IMR-90 (cell line): ENCODE measurements around the gene PRMT5. TPM values are rescaled to one million over a fixed set of nuclear protein-coding genes. Genes with fewer than 3 reads are reported as not detected.

Source experiments
- ATAC-seq: fragments of 200-7000 bp; cut with Tn5 transposase; 2 replicates; pipeline ENCODE4 v1.9.1; 2020; ENCODE audit warnings: low read depth, mild to moderate bottlenecking, moderate library complexity
- BruUV-seq: library from RNA; stranded (reverse); fragments of 400-500 nt; replicated peaks from 2 replicates; lab custom pipeline; 2021; lab: Mats Ljungman, UMichigan
- CTCF ChIA-PET: fragments of 300-600 bp; formaldehyde crosslinking; extraction: SDS; loops from one replicate; lab custom pipeline; 2021; ENCODE audit warnings: antibody characterized with exemption; lab: Yijun Ruan, JAX
- POLR2A ChIA-PET: fragments of 300-600 bp; sonication (Branson Sonifier 250); formaldehyde crosslinking; loops from one replicate; lab custom pipeline; 2022; ENCODE audit warnings: antibody characterized with exemption; ENCODE audit not compliant: unreplicated experiment; lab: Charles Lee
- DNase-seq: peaks from one replicate; pipeline ENCODE4 v3.0.0; 2013
- H2AFZ ChIP-seq: replicated peaks from 2 replicates; pipeline ENCODE3; 2013; ENCODE audit warnings: low read length, mild to moderate bottlenecking; ENCODE audit not compliant: poor library complexity
- H2AK5ac ChIP-seq: 2 replicates; pipeline ENCODE4 v1.6.1; 2013; ENCODE audit warnings: low read depth, low read length, inconsistent platforms
- H2AK9ac ChIP-seq: replicated peaks from 2 replicates; pipeline ENCODE3; 2013; ENCODE audit warnings: mild to moderate bottlenecking, low read depth, low read length, moderate library complexity; ENCODE audit not compliant: poor library complexity
- H2BK120ac ChIP-seq: 2 replicates; pipeline ENCODE4 v1.6.1; 2013; ENCODE audit warnings: low read depth, low read length, inconsistent platforms
- H2BK15ac ChIP-seq: 3 replicates; pipeline ENCODE4 v1.6.1; 2013; ENCODE audit warnings: low read depth, low read length, inconsistent platforms
- H2BK20ac ChIP-seq: 2 replicates; pipeline ENCODE4 v1.6.1; 2013; ENCODE audit warnings: low read depth, mild to moderate bottlenecking, inconsistent platforms, low read length, moderate library complexity
- H2BK5ac ChIP-seq: 2 replicates; pipeline ENCODE4 v1.6.1; 2013; ENCODE audit warnings: mild to moderate bottlenecking, low read depth, low read length, inconsistent platforms; ENCODE audit not compliant: poor library complexity, severe bottlenecking
- H3K14ac ChIP-seq: replicated peaks from 2 replicates; pipeline ENCODE4 v1.6.1; 2013; ENCODE audit warnings: low read depth, low read length, inconsistent platforms
- H3K18ac ChIP-seq: 2 replicates; pipeline ENCODE4 v1.6.1; 2013; ENCODE audit warnings: low read depth, low read length, control low read depth
- H3K23ac ChIP-seq: 2 replicates; pipeline ENCODE4 v1.6.1; 2013; ENCODE audit warnings: low read depth, low read length, inconsistent platforms
- H3K27ac ChIP-seq: 2 replicates; pipeline ENCODE4 v1.5.1; 2013; ENCODE audit warnings: mild to moderate bottlenecking, control low read depth, low read length; ENCODE audit not compliant: insufficient read depth
- H3K27me3 ChIP-seq: 2 replicates; pipeline ENCODE4 v1.6.1; 2013; ENCODE audit warnings: low read length; ENCODE audit not compliant: control insufficient read depth, insufficient read depth
- H3K36me3 ChIP-seq: 2 replicates; pipeline ENCODE4 v1.6.1; 2013; ENCODE audit warnings: low read length, mixed read lengths; ENCODE audit not compliant: control insufficient read depth, insufficient read depth
- H3K4ac ChIP-seq: 2 replicates; pipeline ENCODE4 v1.6.1; 2013; ENCODE audit warnings: low read depth, low read length, inconsistent platforms
- H3K4me1 ChIP-seq: 2 replicates; pipeline ENCODE4 v1.6.1; 2013; ENCODE audit warnings: low read length, mixed read lengths; ENCODE audit not compliant: control insufficient read depth, insufficient read depth
- H3K4me2 ChIP-seq: 2 replicates; pipeline ENCODE4 v1.6.1; 2013; ENCODE audit warnings: low read depth, mild to moderate bottlenecking, control low read depth, low read length, moderate library complexity
- H3K4me3 ChIP-seq: 2 replicates; pipeline ENCODE4 v1.5.1; 2013; ENCODE audit warnings: low read depth, mild to moderate bottlenecking, control low read depth, low read length, moderate library complexity; ENCODE audit not compliant: insufficient read depth
- H3K56ac ChIP-seq: 2 replicates; pipeline ENCODE4 v1.6.1; 2013; ENCODE audit warnings: low read length, inconsistent platforms; ENCODE audit not compliant: insufficient read depth; ENCODE audit errors: extremely low read depth
- H3K79me1 ChIP-seq, 2 experiments: 2 replicates each; pipeline ENCODE4 v1.6.1; 2013; ENCODE audit warnings: low read length in 2 of 2, inconsistent platforms in 1 of 2, low read depth in 1 of 2
- H3K9ac ChIP-seq: 2 replicates; pipeline ENCODE4 v1.6.1; 2013; ENCODE audit warnings: low read depth, low read length, control low read depth
- H3K9me1 ChIP-seq: 2 replicates; pipeline ENCODE4 v1.6.1; 2013; ENCODE audit warnings: low read length, inconsistent platforms; ENCODE audit not compliant: insufficient read depth
- H3K9me3 ChIP-seq: 2 replicates; pipeline ENCODE4 v1.6.1; 2013; ENCODE audit warnings: low read length; ENCODE audit not compliant: control insufficient read depth, insufficient read depth
- H4K20me1 ChIP-seq: 2 replicates; pipeline ENCODE4 v1.6.1; 2013; ENCODE audit warnings: low read length, inconsistent platforms; ENCODE audit not compliant: insufficient read depth
- H4K5ac ChIP-seq: 2 replicates; pipeline ENCODE4 v1.6.1; 2013; ENCODE audit warnings: mild to moderate bottlenecking, low read depth, low read length, control low read depth
- H4K8ac ChIP-seq, 2 experiments: 2 replicates each; pipeline ENCODE4 v1.6.1; 2013; ENCODE audit warnings: low read depth in 2 of 2, low read length in 2 of 2, control low read depth in 1 of 2, inconsistent platforms in 1 of 2
- H4K91ac ChIP-seq: 2 replicates; pipeline ENCODE4 v1.6.1; 2013; ENCODE audit warnings: low read depth, low read length, inconsistent platforms; ENCODE audit not compliant: insufficient read depth
- BHLHE40 ChIP-seq: fragments of 150-350 bp; IDR thresholded peaks from 2 replicates; pipeline ENCODE4 v1.6.1; 2016; ENCODE audit warnings: mild to moderate bottlenecking, low read depth, low read length
- CEBPB ChIP-seq: IDR thresholded peaks from 2 replicates; pipeline ENCODE4 v1.6.1; 2012; ENCODE audit warnings: low read depth, low read length, improper control_type of control experiment
- FOS ChIP-seq: fragments of 150-350 bp; IDR thresholded peaks from 2 replicates; pipeline ENCODE4 v1.6.1; 2016; ENCODE audit warnings: low read depth, low read length
- WGBS, 2 experiments: methylation state at CpG; one replicate each; pipeline versions ENCODE4 v1.1.5 to v1.1.7; 2013; ENCODE audit warnings: missing lambda C conversion rate in 2 of 2; ENCODE audit not compliant: insufficient read length in 1 of 2; ENCODE audit errors: extremely low coverage in 2 of 2; 5-methylcytosine and 5-hydroxymethylcytosine counted together
- dilution Hi-C: fragments of 300-500 bp; cut with HindIII; formaldehyde crosslinking; loops from one replicate; pipeline ENCODE4 v1.14.3; 2018; ENCODE audit warnings: low sequenced_read_pairs; ENCODE audit not compliant: unreplicated experiment
- in situ Hi-C: fragments of 300-500 bp; cut with MboI; formaldehyde crosslinking; loops from 3 replicates; pipeline ENCODE4 v1.14.3; 2019; ENCODE audit warnings: low sequenced_read_pairs, inconsistent platforms, mixed read lengths
- intact Hi-C: fragments of 100-400 bp; cut with micrococcal nuclease; formaldehyde crosslinking; loops from 2 replicates; pipeline ENCODE4 v1.10.0; 2022
- polyA plus RNA-seq, 3 experiments: library from polyadenylated mRNA; depleted of rRNA; stranded (reverse); fragments of >200 nt; gene quantifications; 2 replicates each; pipeline ENCODE4 v1.2.3, GENCODE V29; 2012; ENCODE audit warnings: low replicate concordance in 1 of 3
- total RNA-seq: library from RNA; depleted of rRNA; stranded (reverse); fragments of >200 nt; gene quantifications from 2 replicates; pipeline ENCODE4 v1.2.3, GENCODE V29; 2012
- TF ChIP-seq, protein P1 (sequence below): fragments of 150-350 bp; IDR thresholded peaks from 2 replicates; pipeline ENCODE4 v1.6.1; 2016; ENCODE audit warnings: low read depth, mild to moderate bottlenecking, low read length, moderate library complexity, borderline replicate concordance
- TF ChIP-seq, protein P2 (sequence below): fragments of 150-350 bp; IDR thresholded peaks from 2 replicates; pipeline ENCODE4 v1.6.1; 2017; ENCODE audit warnings: mild to moderate bottlenecking, antibody characterized with exemption, low read length, low read depth
- TF ChIP-seq, protein P3 (sequence below): conservative IDR thresholded peaks from 2 replicates; pipeline ENCODE4 v1.5.1; 2012; ENCODE audit warnings: mild to moderate bottlenecking, low read depth, low read length, improper control_type of control experiment

The PRMT5 gene
- total and polyA plus RNA-seq, 2 of the 4 experiments (the other 2 are of a cell fraction) = 99.3 to 136 TPM

DNA sequence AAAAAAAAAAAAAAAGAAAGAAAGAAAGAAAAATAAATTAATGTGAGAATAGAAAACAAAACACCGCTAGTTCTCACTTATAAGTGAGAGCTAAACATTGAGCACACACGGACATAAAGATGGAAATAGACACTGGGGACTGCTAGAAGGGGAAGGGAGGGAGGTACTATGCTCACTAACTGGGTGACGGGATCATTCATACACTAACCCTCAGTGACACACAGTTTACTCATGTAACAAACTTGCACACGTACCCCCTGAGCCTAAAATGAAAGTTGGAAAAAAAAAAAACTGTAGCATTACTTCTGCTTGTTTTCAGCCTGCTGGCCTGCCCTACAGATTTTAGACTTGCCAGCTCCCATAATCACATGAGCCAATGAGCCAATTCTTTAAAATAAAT lies 10.5 kb upstream of the PRMT5 start:
- DNase-seq (peak; percentile 86), ATAC-seq (peak; percentile 87)
- no peak overlapping the region for H3K9ac ChIP-seq
- H2AFZ ChIP-seq = peak overlapping the region; percentile 49
- no CpG with 5 or more reads among the region's 4 CpGs for WGBS, 2 experiments
- intact Hi-C loops (no loop called here), in situ Hi-C loops (no loop called here), dilution Hi-C loops (no loop called here)
- no peak overlapping the region for H2BK120ac ChIP-seq
- no peak overlapping the region for H3K56ac ChIP-seq
- H2AK5ac ChIP-seq = no peak overlapping the region
- no peak overlapping the region for H3K18ac ChIP-seq
- H3K4me2 ChIP-seq = peak overlapping the region; percentile 27; the same call in 1 of the 2 replicates
- peak overlapping the region; percentile 82; the same call in 1 of the 2 replicates for H3K14ac ChIP-seq
- peaks cover 2% of the 10 kb centered on the region; the same call in 1 of the 2 replicates for H3K4me1 ChIP-seq
- no peak overlapping the region for H2AK9ac ChIP-seq
- CTCF ChIA-PET = interaction anchor here (0.6 to 1.0 kb wide), 5 partner anchors 10 to 773 kb away, joined by 3 to 6 read pairs (median 3); no protein-coding TSS in a partner anchor
- TF ChIP-seq CEBPB = no peak
- TF ChIP-seq, protein P1, sequence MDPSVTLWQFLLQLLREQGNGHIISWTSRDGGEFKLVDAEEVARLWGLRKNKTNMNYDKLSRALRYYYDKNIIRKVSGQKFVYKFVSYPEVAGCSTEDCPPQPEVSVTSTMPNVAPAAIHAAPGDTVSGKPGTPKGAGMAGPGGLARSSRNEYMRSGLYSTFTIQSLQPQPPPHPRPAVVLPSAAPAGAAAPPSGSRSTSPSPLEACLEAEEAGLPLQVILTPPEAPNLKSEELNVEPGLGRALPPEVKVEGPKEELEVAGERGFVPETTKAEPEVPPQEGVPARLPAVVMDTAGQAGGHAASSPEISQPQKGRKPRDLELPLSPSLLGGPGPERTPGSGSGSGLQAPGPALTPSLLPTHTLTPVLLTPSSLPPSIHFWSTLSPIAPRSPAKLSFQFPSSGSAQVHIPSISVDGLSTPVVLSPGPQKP = no peak
- TF ChIP-seq, protein P2, sequence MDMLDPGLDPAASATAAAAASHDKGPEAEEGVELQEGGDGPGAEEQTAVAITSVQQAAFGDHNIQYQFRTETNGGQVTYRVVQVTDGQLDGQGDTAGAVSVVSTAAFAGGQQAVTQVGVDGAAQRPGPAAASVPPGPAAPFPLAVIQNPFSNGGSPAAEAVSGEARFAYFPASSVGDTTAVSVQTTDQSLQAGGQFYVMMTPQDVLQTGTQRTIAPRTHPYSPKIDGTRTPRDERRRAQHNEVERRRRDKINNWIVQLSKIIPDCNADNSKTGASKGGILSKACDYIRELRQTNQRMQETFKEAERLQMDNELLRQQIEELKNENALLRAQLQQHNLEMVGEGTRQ = no peak
- TF ChIP-seq FOS = 0 out of 2 replicates have a peak, but pooled peaks have one; percentile 21
- TF ChIP-seq BHLHE40 = 0 out of 2 replicates have a peak, but pooled peaks have one; percentile 6
- TF ChIP-seq, protein P3, sequence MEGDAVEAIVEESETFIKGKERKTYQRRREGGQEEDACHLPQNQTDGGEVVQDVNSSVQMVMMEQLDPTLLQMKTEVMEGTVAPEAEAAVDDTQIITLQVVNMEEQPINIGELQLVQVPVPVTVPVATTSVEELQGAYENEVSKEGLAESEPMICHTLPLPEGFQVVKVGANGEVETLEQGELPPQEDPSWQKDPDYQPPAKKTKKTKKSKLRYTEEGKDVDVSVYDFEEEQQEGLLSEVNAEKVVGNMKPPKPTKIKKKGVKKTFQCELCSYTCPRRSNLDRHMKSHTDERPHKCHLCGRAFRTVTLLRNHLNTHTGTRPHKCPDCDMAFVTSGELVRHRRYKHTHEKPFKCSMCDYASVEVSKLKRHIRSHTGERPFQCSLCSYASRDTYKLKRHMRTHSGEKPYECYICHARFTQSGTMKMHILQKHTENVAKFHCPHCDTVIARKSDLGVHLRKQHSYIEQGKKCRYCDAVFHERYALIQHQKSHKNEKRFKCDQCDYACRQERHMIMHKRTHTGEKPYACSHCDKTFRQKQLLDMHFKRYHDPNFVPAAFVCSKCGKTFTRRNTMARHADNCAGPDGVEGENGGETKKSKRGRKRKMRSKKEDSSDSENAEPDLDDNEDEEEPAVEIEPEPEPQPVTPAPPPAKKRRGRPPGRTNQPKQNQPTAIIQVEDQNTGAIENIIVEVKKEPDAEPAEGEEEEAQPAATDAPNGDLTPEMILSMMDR = no peak
- H2BK5ac ChIP-seq = peak overlapping the region; percentile 58
- BruUV-seq = no TSS peak
- H4K5ac ChIP-seq = no peak overlapping the region
- no peaks in the 10 kb centered on the region for H4K20me1 ChIP-seq
- no peaks in the 10 kb centered on the region for H3K79me1 ChIP-seq
- no peak overlapping the region for H3K4me3 ChIP-seq
- H3K4ac ChIP-seq = no peak overlapping the region
- H3K27me3 ChIP-seq = no peaks in the 10 kb centered on the region
- no peak overlapping the region for H2BK15ac ChIP-seq
- H4K91ac ChIP-seq = no peak overlapping the region
- H3K9me3 ChIP-seq = no peaks in the 10 kb centered on the region
- no peak overlapping the region for H3K27ac ChIP-seq
- H4K8ac ChIP-seq = peak overlapping the region in 1 of 2 experiments; percentile 66; a peak in 2 of 4 replicates
- H2BK20ac ChIP-seq = no peak overlapping the region
- H3K23ac ChIP-seq = peak overlapping the region; percentile 79; the same call in 1 of the 2 replicates
- no peaks in the 10 kb centered on the region for H3K9me1 ChIP-seq
- POLR2A ChIA-PET = no interaction called here
- no peaks in the 10 kb centered on the region for H3K36me3 ChIP-seq
